Mesothelial cell of epicardium (in vitro differentiated cells): ENCODE data around the gene CSF2. TPM values are rescaled to one million over a fixed set of nuclear protein-coding genes. Genes with fewer than 3 reads are reported as not detected.

Experiments used
- DNase-seq, 2 experiments: peaks; one replicate each; pipeline ENCODE4 v3.0.0; 2021; ENCODE audit warnings: low spot score in 2 of 2; ENCODE audit not compliant: unreplicated experiment in 2 of 2
- H3K27ac Mint-ChIP-seq: 2 replicates; pipeline ENCODE4 v1.8.0; 2021; ENCODE audit warnings: mixed read lengths
- H3K27me3 Mint-ChIP-seq: 2 replicates; pipeline ENCODE4 v1.8.0; 2021; ENCODE audit warnings: low read depth, mixed read lengths
- H3K36me3 Mint-ChIP-seq: 2 replicates; pipeline ENCODE4 v1.8.0; 2021; ENCODE audit warnings: mixed read lengths
- H3K4me1 Mint-ChIP-seq: 2 replicates; pipeline ENCODE4 v1.8.0; 2021; ENCODE audit warnings: mixed read lengths
- H3K4me3 Mint-ChIP-seq: 2 replicates; pipeline ENCODE4 v1.8.0; 2021; ENCODE audit warnings: mild to moderate bottlenecking, moderate library complexity, mixed read lengths
- H3K9me3 Mint-ChIP-seq: 2 replicates; pipeline ENCODE4 v1.8.0; 2021; ENCODE audit warnings: mixed read lengths
- total RNA-seq: library from RNA; stranded (reverse); gene quantifications from 3 replicates; pipeline ENCODE4 v1.2.1, GENCODE V29; 2021
- TF ChIP-seq, protein P1 (sequence below): fragments of 200-600 bp; sonication (generic); IDR thresholded peaks from one replicate; pipeline ENCODE4 v1.5.0; 2021; ENCODE audit warnings: antibody characterized with exemption; ENCODE audit not compliant: unreplicated experiment

The CSF2 gene
- total RNA-seq, 1 donor from 2014 or later = not detected

- Mint-ChIP-seq H3K4me1 (no peaks in the 10 kb centered on the region), H3K36me3 (no peaks in the 10 kb centered on the region), H3K9me3 (no peaks in the 10 kb centered on the region), H3K4me3 (no peak overlapping the region), H3K27me3 (peaks cover 17% of the 10 kb centered on the region), H3K27ac (no peak overlapping the region)
- peak in 1 of 2 experiments; percentile 25 for DNase-seq
- TF ChIP-seq, protein P1, sequence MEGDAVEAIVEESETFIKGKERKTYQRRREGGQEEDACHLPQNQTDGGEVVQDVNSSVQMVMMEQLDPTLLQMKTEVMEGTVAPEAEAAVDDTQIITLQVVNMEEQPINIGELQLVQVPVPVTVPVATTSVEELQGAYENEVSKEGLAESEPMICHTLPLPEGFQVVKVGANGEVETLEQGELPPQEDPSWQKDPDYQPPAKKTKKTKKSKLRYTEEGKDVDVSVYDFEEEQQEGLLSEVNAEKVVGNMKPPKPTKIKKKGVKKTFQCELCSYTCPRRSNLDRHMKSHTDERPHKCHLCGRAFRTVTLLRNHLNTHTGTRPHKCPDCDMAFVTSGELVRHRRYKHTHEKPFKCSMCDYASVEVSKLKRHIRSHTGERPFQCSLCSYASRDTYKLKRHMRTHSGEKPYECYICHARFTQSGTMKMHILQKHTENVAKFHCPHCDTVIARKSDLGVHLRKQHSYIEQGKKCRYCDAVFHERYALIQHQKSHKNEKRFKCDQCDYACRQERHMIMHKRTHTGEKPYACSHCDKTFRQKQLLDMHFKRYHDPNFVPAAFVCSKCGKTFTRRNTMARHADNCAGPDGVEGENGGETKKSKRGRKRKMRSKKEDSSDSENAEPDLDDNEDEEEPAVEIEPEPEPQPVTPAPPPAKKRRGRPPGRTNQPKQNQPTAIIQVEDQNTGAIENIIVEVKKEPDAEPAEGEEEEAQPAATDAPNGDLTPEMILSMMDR = no peak
Observed at GRCh38 chr5:132055441-132055807, 18.2 kb upstream of the CSF2 start.

- no peaks in the 10 kb centered on the region for H3K4me1 Mint-ChIP-seq
- H3K4me3 Mint-ChIP-seq = no peak overlapping the region
- DNase-seq = peak; percentile 12 to 29
- no peaks in the 10 kb centered on the region for H3K36me3 Mint-ChIP-seq
- peaks cover 12% of the 10 kb centered on the region for H3K27me3 Mint-ChIP-seq
- TF ChIP-seq, protein P1 = no peak
- no peaks in the 10 kb centered on the region for H3K9me3 Mint-ChIP-seq
- no peak overlapping the region for H3K27ac Mint-ChIP-seq
Observed at GRCh38 chr5:132055808-132056609, 17.6 kb upstream of the CSF2 start.

DNA sequence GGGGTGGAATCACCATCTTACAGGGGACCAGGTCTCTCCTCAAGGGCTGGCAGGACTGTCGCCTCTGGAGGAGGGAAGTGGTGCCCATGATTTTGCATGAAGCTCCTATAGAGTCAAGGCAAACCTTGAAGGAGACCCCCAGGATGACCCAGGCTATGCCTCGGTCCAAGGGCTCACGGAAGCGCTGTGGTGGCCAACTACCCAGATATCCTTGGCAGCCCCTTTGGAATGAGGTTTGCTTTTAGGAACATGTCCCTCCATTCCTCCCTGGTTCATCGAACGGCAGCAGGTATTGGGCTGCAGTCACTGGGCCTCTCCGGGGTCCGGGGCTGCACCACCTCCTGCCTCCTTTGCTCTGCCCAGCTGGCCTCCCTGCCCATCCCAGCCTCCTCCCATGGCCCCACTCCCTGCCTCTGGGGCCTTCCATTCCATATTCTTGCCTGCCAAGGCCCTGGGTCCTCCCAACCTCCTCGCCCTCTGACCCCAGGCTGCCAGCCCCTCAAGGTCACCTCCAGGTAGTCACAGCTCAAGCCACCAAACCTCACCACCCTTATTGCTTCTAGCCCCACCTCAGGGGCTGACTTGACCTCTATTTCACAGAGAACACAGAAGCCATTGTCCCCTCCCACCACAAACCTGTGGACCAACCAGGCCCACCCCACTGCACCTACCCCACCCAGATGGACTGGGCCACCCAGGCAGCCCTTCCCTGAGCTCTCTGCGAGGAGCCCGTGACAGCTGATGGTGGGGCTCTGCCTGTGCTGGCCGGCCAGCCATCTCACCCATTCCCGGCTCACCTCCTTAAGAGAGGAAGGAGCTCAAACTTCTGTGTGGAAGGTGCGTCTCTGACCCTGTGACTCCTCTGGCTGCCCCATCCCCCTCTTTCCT, 16.7 kb upstream of the CSF2 start:
- H3K27ac Mint-ChIP-seq = no peak overlapping the region
- H3K4me3 Mint-ChIP-seq = no peak overlapping the region
- DNase-seq = peak; percentile 8 to 31

DNA sequence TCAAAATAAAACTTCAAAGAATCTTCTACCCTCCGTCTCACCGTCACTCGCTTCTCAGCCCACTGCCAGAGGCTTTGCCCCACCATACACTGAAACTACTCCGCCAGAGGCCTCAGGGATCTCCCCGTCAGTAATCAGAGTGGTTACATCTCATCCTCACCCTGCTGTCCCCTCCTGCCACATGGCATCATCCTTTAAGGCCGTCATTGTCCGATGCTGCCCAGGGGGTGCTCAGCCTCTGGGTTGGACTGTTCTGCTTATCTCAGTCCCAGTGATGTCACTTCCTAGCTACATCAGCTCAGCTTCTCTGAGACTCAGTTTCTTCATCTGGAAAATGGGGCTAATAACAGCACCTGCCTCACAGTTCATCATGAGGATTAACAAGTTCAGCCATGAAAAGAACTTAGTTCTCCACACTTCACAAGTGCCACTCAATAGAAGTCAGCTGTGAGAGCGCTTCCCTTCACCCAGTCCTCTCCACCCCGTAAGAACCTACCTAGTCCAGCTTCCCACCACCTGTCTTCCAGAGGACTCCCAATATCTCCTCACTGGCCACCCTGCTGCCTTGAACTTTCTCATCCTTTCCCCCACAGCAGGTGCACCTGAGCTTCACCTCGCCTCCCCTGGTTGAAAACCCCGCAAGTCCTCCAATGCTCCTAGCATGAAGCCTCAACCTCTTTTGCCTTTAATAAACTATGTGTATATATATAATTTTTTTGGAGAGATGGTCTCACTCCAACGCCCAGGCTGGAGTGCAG, 15.9 kb upstream of the CSF2 start:
- Mint-ChIP-seq H3K9me3 (no peaks in the 10 kb centered on the region), H3K36me3 (no peaks in the 10 kb centered on the region), H3K27me3 (peaks cover 5% of the 10 kb centered on the region), H3K4me1 (no peaks in the 10 kb centered on the region), H3K27ac (no peak overlapping the region), H3K4me3 (no peak overlapping the region)
- peak in 1 of 2 experiments; percentile 26 for DNase-seq
- TF ChIP-seq, protein P1 = no peak

More for the DNA sequence above, 16.7 kb upstream of the CSF2 start:
- H3K36me3 Mint-ChIP-seq = no peaks in the 10 kb centered on the region
- TF ChIP-seq, protein P1 = no peak
- H3K9me3 Mint-ChIP-seq = no peaks in the 10 kb centered on the region
- H3K4me1 Mint-ChIP-seq = no peaks in the 10 kb centered on the region
- peaks cover 5% of the 10 kb centered on the region for H3K27me3 Mint-ChIP-seq

DNA sequence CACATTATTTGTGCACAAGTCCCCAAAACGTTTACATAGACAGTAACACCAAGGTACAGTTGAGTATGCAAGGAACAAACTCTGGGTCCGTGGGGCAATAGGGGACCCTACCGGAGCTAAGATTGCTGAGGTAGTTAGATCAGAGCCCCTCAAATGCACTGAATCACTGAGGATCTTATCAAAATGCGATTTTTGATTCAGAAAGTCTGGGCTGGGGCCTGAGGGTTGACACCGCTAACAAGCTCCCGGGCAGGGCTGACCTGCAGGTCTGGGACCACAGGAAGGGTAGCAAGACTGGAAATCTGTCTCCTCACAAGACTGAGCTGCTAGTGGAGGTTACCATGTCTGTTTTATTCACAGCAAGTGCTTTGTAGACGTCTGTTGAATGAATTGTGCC, 14.9 kb upstream of the CSF2 start:
- Mint-ChIP-seq H3K9me3 (no peaks in the 10 kb centered on the region), H3K36me3 (no peaks in the 10 kb centered on the region), H3K4me3 (no peak overlapping the region), H3K27ac (no peak overlapping the region), H3K27me3 (peaks cover 3% of the 10 kb centered on the region), H3K4me1 (no peaks in the 10 kb centered on the region)
- DNase-seq = peak in 1 of 2 experiments; percentile 5
- TF ChIP-seq, protein P1 = no peak
